Stimulated activated CD4-positive, alpha-beta T cell treated with anti-CD3 and anti-CD28 coated beads, TNF-alpha, amount 100 ng/mL, for 1 hour (primary cell): ENCODE data around the gene SCFD2.

Source experiments
- DNase-seq, 3 donors: peaks; one replicate each; pipeline ENCODE4 v3.0.0-alpha.2; 2020; ENCODE audit warnings: low read depth in 3 of 3, low spot score in 1 of 3

The SCFD2 gene

DNA sequence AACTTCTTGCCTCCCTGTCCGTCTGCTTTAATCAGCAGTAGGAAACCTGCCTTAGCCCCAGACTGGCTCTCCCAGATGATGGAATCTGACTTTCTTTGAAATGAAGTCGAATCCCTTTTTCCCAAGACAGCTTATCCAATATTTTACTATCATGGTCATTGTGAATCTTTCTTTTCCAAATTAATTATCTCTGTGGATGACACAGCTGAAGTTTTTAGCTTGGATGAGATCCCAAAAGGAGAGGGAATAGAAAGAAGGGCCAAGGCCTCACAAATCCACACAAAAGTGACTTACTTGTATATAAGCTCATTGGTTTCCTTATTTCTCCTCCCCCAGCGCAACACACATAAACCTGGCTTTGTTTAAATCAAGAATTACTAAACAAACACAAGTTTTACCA is 403.1 kb downstream of the SCFD2 start:
- DNase-seq: no peak

GRCh38 chr4:52961666-52962412 is 404.0 kb downstream of the SCFD2 start:
- DNase-seq: no peak

DNA sequence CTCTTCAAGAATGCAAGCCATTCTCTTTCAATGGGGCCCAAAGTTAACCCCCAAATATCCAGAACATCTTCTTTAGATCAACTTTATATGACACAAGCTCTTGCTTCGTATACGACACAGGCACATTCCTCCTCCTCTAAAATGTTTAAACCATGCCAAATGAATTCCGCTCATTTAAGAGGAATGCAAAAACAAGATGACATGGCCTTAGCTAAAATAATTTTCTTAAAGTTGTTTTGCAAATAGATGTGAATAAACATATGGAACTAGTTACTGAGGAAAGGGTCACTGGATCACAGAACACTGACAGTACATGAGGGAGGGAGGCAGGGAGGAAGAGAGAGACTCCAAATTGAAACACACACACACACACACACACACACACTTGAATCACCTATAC is 406.3 kb downstream of the SCFD2 start:
- no peak for DNase-seq

GRCh38 chr4:52957835-52958631 is 407.8 kb downstream of the SCFD2 start:
- no peak for DNase-seq

DNA sequence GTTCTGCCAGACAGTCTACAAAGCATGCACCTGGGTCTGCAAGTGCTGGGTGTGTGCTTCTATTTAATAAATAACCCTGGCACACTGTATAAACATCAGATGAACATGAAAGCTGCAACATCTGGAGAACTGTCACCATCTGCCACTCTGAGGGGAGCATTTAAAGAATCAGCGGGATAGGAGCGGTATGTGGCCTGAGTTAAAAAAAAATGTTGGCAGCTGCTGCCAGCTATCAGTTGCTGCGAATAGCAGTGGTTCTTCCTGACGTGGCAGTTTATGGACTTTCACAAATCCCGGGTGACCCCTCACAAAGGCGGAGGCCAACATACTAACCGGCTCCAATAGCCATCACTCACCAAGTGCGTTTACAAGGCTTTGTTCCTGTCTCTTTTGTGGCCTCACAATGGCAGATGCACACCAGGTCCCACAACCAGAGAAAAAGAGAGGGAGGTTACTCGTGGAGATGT is 408.6 kb downstream of the SCFD2 start:
- DNase-seq: no peak

GRCh38 chr4:52956691-52957090 is 409.2 kb downstream of the SCFD2 start:
- DNase-seq: no peak

- DNase-seq: no peak
Observed at GRCh38 chr4:52954560-52955170, 411.2 kb downstream of the SCFD2 start.

GRCh38 chr4:52952540-52952939 is 413.3 kb downstream of the SCFD2 start:
- DNase-seq: no peak

DNA sequence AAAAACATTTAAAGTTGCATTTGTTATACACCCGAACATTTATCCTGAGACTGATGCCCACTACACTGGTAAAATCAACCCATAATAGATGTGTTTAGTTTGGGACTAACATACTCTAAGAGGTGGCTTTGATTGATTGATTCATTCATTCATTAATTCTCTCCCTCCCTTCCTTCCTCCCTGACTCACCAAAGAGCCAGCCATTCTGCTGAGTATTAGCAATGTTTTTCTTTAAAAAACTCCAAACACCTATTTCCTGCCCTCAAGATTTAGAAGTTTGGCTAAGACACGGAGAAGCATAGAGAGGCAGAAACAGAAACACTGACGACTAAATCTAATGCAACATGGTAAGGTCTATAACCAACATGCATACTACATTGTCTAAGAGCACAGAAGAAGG is 414.8 kb downstream of the SCFD2 start:
- no peak for DNase-seq

DNA sequence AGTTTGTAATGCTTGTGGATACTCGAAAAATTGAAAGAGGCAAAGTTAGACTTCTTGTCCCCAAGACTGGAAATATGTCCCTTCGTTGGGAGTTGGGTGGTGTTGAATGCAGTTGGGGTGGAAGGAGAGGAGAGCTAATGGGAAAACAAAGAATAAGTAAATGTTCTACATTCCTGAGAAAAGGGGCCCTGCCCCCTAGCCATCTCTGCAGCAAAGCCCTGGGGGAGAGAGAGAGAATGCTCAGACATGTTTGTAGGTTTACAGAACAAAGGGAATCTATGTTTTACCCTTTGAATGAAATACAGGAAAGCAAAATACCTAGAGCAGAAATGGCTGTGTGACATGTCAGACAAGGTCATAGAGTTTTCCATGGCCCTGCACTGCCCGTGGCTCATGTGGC is 415.6 kb downstream of the SCFD2 start:
- DNase-seq: no peak

- no peak for DNase-seq
Observed at GRCh38 chr4:52949336-52949735, 416.5 kb downstream of the SCFD2 start.

DNA sequence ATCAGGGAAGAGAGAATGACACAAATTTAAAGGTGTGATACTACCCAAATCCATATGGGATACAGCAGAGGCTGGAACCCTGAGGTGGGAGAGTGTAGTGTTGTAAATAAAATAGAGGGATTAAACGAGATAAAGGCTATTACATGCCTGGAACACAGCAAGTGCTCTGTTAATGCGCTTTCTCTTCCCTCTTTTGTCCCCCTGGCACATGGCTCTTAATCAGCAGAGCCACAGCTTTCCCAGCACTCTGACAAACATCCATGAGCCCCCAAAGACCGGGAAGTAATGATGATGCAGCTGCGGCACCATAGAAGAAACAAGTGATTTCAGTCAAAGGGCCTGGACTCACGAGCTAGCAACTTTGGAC is 417.8 kb downstream of the SCFD2 start:
- DNase-seq: no peak

- DNase-seq: no peak
Observed at GRCh38 chr4:52947401-52948056, 418.3 kb downstream of the SCFD2 start.

DNA sequence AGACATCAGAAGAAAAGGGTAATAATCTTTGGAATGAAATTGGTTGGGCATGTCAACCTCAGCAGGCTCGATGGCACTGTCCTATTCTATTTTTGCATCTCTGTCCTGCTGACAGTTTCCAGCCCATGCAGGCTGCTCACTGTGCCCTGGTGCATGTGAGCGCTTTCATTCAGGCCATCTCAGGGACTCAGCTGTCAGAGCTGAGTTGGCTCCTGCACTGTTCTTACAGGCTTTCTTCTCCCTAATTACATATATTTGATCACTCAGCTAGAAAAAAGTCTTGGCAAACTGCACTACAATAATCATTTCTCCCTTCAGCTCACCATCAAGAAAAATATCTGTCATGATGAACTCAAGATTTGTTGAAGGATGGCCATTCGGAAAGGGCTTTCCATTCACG is 419.0 kb downstream of the SCFD2 start:
- no peak for DNase-seq

DNA sequence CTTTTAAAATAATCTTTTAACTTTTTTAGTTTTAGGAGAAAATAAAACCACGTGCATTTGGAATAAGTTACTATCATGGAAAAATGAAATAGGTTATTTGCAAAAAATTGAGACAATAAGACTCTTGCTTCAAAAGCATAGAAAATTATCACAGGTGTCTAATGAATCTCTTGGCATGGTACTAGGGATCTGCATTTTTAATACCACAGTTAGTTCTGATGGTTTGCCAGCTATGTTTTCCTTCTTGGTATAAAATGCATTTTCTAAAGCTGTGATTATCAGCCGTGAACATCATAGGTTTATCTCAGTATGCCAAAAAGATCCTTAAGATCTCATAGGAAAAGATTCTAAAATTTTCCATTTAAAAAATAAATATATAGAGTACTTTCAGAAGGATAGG is 419.9 kb downstream of the SCFD2 start:
- DNase-seq: no peak

GRCh38 chr4:52945326-52945898 is 420.4 kb downstream of the SCFD2 start:
- no peak for DNase-seq

GRCh38 chr4:52943677-52944076 is 422.2 kb downstream of the SCFD2 start:
- no peak for DNase-seq

DNA sequence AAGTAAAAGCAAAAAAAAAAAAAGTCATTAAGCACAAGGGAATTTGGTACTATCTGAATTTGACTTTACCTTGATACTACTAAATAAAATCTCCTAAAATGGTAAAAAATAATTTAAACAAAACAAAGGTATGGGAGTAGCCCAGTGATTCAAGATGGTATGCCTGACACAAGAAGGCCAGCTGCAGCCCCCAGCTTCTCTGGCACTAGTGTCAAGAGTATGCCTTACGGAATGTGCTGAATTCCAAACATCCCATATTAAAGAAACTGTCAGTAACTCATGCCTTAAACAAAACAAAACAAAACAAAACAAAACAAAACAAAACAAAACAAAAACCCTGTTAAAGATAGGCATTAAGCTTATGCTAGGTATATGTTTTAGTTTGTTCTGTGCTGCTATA is 422.9 kb downstream of the SCFD2 start:
- no peak for DNase-seq

DNA sequence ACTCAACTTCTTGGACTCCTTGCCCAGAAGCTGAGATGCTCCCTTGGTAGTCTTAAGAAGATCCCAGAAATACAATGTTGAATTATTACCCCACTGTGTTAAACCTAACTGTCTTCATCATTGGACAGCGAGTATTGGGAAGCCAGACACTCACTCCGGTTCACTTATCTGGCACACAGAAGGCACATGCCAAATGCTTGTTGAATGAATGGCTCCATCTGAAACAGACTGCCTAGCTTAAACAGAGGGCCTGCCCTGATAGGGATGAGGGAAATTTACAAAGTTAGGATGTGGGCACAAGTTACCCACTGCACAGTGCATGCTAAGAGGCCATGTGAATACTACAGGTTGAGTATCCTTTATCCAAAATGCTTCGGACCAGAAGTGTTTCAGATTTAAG is 424.4 kb downstream of the SCFD2 start:
- no peak for DNase-seq

DNA sequence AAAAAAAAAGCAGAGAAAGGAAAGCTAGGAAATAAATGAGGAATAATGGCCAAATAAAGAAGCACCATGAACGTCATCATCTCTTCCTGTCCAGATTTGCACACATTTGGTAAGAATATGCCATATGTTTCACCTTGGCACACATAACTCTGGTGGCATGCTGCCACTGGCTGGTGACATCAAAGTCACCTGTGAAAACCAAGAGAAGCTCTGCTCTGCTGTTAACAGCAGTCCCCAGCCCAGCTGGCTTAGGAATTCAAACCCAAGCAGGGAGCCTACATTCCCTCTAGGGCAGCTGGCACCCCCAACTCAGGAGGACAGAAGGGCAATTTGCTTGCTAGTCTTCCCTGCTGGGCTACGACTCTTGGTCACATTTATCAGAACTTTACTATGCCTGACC is 426.1 kb downstream of the SCFD2 start:
- DNase-seq: no peak

DNA sequence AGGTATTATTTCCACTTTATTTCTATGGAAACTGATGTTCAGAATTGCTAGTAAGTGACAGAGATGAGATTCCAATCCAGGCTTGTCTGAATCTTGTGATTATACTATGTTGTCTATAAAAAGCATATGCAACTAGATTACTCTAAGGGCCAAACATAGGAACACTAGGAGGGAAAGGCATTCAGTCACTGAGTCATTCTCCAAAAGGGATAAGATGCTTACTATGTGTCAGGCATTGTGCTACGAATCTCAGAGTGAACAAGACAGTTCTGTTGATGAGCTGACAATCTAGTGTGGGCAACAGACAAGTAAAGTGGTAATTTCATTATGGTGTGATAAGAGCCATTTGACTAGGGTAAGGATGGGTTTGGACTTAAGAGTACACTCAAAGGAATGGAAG is 426.5 kb downstream of the SCFD2 start:
- no peak for DNase-seq
